ENCODE data around the gene VDAC1. TPM values are rescaled to one million over a fixed set of nuclear protein-coding genes. Genes with fewer than 3 reads are reported as not detected.
A peak's percentile ranks its signal among the peaks of the same experiment; 100 is the strongest.
"Not testable (repeated sequence)": the region's sequence is repeated elsewhere in the genome, so short reads cannot be mapped to it uniquely, and the experiment has no call there.

VDAC1 gene
- polyA plus RNA-seq, 4 donors: 94.2 to 208 (median 180) TPM

DNA sequence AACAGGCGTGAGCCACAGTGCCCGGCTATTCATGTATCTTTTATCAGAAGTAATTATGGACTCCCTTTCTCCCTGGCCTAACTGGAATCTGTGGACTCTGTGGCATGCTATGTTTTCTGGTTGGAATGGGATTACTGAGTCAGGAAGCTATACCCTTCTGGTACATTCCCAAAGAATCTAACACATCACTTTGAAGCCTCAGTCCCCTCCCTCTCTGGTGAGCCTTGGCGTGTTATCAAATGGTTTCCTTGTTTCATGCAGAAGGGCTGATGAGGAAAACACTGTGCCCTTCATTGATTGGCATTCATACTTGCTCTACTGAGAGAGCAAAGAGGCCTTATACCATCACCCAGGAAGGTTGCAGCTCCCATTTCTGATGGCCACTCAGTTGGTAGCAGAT, 59.2 kb downstream of the VDAC1 start:
- no peak for DNase-seq (ENCODE audit: low read depth in 4 of 4, low spot score in 3 of 4)

DNA sequence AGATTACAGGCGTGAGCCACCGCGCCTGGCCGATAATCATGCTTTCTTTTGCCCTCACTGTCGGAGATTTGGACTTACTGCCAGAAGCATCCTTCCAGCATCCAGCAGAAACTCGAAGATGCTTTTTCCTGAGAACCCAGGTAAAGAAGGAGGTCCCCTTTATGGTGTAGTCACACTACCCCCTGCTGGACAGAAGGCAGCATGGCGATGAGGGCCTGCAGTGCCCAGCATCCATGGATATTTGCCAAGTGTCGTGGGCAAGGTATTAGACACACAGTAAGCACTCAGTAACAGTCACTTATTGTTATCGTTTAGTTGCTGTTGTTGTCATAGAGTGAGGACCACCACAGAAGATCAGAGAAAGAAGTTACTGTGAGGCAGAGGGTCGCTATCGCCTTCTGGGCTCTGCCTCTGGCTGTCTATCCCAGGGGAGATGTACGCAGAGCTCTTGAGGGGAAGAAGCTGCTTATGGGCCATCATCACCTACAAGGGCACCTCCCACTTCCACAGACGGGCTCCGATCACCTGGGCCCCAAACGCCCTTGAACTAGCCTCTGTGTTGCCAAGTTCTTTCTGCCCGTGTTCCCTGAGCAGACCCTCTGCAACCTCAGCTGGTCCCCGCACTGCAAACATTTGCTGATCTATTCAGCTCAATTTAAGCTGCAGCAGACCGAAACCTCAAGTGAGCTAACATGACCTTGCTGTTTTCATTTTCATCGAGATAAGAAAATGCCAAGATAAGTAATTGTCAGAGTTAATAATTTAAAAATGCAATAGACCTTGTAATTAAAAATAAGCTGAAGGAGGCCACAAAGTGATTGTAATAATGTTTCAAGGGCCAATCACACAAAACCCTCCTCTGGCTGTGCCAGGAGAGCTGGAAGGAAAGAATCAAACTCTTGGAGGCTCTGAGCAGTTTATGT, 60.3 kb downstream of the VDAC1 start:
- peak in 1 of 4 donors; percentile 63 for DNase-seq (ENCODE audit: low read depth in 4 of 4, low spot score in 3 of 4)

DNA sequence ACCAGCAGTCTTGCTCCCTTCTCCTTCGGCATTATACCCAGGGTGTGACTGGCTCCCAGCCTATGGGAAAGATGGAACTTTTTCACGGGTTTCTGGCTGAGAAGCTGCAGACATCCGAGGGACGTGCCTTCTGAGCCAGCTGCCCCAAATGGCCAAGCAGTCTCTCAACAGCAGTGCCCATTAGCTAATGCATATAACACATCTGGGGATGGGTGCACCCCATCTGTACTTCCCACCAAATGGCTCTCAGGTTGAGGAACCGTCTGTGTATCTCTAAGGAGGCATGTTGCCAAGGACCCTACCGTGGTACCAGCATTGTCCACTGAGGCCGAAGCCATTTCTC, 61.3 kb downstream of the VDAC1 start:
- no peak for DNase-seq (ENCODE audit: low read depth in 4 of 4, low spot score in 3 of 4)

DNA sequence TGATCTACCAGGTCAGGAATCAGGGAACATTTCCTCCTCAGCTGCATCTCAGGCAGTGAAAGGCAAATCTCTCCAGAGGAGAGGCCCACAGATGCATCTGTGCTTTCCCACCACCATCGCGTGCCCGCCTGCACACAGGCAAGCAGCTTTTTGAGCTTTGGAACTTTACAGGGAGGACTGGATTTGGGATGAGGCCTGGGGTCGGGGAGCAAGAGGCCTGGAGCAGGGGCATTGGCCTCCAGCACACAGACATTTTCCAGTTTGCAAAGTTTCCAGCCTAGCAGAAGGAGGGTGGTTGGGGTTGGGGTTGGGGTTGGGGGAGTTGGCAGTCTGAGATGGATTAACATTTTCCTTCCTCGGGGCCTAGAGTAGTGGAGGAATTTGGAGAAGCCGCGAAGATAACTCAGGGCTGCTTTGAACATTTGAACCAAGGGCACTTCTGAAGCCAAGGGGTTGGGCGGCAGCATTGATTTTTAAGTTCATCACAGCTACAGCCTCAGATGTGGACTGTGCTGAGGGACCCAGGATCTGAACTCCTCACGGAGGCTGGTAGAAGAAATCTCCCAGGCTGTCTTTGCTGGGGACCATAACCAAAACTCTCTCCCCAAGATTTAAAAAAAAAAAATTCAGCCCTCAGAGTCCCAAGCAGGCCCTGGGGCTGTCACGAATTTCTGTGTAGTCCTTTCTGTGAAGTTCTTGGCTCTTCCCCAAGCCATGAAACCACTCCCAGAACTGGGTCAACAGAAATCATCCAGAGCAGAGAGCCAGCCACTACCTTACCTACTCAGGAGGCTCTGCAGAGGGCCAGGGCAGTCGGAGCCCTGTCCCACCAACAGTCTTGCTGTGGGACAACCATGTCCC, 61.9 kb downstream of the VDAC1 start:
- no peak for DNase-seq (ENCODE audit: low read depth in 4 of 4, low spot score in 3 of 4)

DNA sequence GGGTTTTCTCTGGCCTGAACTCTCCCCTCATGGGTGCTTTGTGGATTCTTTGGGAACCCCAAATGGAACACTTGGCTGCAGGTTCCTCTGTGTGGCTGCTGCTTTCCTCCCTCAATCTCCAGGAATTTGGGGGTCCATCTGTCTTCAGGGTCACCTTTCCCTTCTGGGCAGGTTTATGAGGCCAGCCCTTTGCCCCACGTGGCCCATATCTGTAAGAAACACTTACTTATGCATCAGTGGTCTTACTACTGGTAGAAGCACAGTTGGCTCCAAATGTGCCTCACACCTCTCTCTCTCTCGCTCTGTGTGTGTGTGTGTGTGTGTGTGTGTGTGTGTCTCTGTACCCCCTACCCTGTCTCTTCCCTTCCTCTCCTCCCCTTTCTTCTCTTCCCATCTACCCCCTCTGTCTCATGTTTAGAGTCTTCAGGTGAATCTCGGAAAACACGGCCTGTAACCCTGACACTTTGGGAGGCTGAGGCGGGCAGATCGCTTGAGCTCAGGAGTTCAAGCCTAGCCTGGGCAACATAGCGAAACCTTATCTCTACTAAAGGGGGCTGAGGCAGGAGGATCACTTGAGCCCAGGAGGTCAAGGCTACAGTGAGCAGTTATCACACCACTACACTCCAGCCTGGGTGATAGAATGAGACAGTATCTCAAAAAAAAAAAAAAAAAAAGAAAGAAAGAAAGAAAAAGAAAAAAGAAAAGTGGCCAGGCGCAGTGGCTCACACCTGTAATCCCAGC, 63.1 kb downstream of the VDAC1 start:
- no peak for DNase-seq (ENCODE audit: low read depth in 4 of 4, low spot score in 3 of 4)

DNA sequence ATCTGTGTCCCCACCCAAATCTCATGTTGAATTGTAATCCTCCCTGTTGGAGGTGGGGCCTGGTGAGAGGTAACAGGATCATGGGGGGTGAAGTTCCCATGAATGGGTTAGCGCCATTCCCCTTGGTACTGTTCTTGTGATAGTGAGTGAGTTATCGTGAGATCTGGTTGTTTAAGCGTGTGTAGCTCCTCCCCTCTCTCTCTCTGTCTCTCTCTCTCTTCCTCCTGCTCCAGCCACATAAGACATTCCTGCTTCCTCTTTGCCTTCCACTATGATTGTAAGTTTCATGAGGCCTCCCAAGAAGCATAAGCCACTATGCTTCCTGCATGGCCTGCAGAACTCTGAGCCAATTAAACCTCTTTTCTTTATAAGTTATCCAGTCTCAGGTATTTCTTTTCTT, 65.1 kb downstream of the VDAC1 start:
- no peak for DNase-seq (ENCODE audit: low read depth in 4 of 4, low spot score in 3 of 4)

DNA sequence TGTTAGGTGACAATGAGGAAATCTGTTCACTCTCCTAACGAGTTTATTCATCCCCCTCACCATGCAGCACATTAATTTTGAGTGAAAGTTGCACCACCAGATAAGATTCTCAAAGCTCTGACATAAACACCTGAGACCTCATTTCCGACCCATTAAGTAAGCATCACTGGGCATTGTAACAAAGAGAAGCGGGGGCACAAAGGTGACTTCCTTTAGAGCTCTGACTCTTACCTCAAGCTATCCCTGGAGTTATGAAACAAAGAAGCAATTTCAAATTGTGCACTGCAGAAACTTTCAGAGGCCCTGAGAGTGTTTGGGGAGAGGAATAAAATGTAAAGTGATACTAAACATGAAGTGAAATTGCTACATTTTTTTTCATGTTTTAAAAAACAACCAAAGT, 65.8 kb downstream of the VDAC1 start:
- no peak for DNase-seq (ENCODE audit: low read depth in 4 of 4, low spot score in 3 of 4)

DNA sequence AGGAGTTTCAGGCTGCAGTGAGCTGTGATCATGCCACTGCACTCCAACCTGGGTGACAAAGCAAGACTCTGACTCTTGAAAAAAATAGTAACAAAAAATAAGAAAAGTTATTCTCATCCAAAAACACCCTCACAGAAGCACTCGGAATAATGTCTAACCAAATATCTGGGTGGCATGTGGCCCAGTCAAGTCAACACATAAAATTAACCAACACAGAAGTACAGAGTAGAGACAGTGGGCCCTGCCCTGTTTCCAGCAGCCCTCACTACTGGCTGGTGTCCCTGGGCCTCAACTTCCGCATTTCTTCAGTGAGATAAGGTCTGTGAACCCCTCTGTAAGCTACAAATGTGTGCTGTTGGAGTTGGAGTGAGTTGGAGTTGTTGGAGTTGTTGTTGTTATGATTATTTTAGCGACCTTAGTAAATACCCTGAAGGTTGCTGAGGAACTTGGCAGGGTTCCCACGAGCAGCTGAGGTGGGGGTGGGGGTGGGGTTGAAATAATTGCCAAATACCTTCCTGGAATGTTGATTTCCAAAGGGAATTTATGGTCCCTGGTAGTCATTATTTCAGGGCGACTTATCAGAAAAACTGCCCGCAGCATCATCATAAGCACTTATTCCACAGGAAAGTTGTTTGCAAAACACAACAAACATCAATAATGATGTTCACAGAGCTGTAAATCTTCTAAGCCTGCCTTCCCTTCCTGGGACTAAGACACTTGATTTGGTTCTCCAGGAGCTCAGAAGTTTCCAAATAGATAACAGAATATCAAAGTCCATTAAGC, 66.5 kb downstream of the VDAC1 start:
- DNase-seq (ENCODE audit: low read depth in 4 of 4, low spot score in 3 of 4): no peak

DNA sequence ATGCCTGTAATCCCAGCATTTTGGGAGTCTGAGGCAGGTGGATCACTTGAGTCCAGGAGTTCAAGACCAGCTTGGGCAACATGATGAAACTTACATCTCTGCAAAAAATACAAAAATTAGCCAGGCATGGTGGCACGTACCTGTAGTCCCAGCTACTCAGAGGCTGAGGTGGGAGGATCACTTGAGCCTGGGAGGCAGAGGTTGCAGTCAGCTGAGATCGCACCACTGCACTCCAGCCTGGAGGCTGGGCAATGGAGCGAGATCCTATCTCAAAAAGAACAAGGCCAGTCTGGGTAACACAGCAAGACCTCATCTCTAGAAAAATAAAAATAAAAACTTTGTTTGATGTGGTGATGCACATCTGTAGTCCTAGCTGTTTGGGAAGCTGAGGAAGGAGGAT, 67.1 kb downstream of the VDAC1 start:
- DNase-seq (ENCODE audit: low read depth in 4 of 4, low spot score in 3 of 4): not testable (repeated sequence)

DNA sequence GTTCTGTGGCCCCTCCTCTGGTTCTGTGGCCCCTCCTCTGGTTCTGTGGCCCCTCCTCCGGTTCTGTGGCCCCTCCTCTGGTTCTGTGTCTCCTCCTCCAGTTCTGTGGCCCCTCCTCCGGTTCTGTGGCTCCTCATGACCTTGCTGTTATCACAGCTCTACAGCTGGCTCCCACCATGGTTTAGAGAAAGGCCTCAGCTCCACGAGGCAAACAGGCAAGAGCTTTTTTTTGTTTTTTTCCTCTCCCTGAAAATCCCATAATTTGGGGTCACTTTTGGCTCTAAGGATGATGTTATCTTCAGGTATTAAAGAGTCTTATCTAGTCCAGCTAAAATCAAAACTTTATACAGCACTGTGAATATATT, 68.1 kb downstream of the VDAC1 start:
- no peak for DNase-seq (ENCODE audit: low read depth in 4 of 4, low spot score in 3 of 4)

DNA sequence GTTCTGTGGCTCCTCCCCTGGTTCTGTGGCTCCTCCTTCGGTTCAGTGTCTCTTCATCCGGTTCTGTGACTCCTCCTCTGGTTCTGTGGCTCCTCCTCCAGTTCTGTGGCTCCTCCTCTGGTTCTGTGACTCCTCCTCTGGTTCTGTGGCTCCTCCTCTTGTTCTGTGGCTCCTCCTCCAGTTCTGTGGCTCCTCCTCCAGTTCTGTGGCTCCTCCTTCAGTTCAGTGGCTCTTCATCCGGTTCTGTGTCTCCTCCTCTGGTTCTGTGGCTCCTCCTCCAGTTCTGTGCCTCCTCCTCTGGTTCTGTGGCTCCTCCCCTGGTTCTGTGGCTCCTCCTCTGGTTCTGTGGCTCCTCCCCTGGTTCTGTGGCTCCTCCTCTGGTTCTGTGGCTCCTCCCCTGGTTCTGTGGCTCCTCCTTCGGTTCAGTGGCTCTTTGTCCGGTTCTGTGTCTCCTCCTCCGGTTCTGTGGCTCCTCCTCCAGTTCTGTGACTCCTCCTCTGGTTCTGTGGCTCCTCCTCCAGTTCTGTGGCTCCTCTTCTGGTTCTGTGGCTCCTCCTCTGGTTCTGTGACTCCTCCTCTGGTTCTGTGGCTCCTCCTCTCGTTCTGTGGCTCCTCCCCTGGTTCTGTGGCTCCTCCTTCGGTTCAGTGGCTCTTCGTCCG, 68.7 kb downstream of the VDAC1 start:
- not testable (repeated sequence) for DNase-seq (ENCODE audit: low read depth in 4 of 4, low spot score in 3 of 4)

DNA sequence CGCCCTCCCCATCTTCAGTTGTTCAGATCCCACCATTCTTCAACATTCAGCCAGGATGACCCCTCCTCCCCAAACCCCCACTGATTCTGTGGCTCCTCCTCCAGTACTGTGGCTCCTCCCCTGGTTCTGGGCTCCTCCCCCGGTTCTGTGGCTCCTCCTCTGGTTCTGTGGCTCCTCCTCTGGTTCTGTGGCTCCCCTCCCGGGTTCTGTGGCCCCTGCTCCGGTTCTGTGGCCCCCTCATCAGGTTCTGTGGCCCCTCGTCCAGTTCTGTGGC, 69.2 kb downstream of the VDAC1 start:
- no peak for DNase-seq (ENCODE audit: low read depth in 4 of 4, low spot score in 3 of 4)

DNA sequence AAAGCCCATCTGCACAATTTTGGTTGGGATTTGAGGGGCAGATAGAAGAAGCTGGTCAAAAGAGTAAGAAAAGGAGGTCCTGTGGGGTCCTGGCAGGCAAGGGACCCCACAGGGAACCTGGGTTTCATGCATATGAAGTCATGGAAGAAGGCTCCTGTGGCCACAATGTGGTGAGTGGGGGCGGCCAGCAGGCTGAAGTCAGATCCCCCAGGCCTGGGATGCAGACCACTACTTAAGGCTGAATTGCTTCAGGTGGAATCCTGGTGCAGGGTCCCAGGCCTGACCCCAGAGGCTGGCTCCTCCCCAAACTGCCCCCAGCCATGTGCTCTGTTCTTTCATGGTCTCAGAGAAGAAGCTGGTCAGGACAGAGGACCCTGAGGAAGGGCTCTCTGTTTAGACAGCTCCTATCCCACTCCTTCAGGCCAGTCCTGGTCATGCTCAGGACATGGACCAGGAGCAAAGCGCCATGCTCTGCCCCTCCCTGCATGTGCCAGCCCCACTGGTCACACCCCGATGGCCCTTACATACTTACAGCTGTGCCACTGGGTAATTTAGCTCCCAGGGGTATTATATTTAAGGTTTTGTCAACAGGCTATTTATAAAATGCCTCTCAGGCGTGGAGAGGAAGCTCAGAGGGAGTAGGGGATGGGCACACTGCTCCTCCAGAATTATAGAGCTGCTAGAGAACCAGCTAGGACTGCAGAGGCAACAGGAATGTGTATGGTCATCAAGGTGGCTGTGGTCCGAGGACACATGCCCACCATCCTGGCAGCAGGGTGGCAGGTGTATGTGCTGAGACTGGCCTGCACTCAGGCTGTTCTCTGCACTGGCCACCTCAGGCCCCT, 69.7 kb downstream of the VDAC1 start:
- DNase-seq (ENCODE audit: low read depth in 4 of 4, low spot score in 3 of 4): no peak

DNA sequence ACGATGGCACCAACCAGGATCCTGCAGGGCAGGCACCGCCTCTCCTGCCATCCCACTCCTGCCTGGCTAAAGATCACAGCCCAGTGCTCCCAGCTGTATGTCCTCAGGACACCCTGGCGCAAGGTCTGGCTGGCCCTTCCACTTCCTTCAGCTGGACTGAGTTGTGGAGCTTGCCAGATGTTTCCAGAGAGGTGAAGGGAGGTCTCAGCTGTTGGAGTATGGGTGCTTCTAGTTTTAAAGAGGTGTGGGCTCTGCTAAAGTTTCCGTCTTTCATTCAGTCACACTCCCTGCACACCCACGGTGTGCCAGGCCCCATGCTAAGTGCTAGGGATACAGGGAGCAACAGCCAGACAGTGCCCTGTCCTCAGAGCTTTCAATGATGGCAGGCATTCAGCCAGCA, 70.5 kb downstream of the VDAC1 start:
- DNase-seq (ENCODE audit: low read depth in 4 of 4, low spot score in 3 of 4): no peak

DNA sequence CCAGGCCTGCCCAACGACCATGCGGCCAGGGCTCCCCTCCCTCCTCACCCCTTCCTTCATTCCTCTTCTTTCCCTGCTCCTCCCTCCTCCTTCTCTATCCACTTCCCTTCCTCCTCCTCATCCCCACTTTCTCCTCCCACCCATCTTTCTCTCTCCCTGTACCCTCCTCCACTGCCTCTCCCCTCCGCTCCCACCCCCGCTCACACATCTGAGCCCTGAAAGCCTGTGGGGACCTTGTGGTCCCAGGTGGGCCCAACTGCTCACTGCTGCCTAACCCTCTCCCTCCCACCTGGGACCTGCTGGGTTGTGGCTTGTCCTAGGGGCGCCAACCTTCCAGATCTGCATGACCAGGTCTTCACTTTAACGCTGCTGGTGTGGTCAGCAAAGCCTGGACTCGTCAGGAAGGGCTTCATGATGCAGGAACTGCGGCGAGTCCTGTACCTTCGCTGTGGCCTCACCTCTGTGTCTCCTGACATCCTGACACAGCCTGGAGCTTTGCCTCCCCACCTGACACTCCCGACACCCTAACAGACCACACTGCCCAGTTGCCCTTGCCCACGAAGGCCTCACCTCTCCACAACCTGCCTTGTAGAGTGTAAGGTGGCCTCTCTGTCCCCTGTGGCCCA, 71.0 kb downstream of the VDAC1 start:
- no peak for DNase-seq (ENCODE audit: low read depth in 4 of 4, low spot score in 3 of 4)

DNA sequence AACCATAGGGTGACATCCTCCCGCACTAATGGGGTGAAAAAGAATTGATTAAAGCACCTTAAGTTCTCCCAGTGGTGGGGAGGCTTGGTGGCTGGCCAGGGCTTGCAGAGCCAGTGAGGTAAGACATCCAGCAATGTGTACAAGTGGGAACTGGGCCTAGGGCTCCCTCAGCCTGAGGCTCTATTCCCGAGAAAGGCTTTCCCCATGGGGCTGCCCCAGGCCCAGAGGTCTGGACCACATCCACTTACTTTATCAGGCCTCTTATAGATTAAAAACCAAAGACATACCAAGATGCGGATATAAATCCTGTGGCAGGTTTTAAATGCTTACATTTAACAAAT, 71.6 kb downstream of the VDAC1 start:
- no peak for DNase-seq (ENCODE audit: low read depth in 4 of 4, low spot score in 3 of 4)

DNA sequence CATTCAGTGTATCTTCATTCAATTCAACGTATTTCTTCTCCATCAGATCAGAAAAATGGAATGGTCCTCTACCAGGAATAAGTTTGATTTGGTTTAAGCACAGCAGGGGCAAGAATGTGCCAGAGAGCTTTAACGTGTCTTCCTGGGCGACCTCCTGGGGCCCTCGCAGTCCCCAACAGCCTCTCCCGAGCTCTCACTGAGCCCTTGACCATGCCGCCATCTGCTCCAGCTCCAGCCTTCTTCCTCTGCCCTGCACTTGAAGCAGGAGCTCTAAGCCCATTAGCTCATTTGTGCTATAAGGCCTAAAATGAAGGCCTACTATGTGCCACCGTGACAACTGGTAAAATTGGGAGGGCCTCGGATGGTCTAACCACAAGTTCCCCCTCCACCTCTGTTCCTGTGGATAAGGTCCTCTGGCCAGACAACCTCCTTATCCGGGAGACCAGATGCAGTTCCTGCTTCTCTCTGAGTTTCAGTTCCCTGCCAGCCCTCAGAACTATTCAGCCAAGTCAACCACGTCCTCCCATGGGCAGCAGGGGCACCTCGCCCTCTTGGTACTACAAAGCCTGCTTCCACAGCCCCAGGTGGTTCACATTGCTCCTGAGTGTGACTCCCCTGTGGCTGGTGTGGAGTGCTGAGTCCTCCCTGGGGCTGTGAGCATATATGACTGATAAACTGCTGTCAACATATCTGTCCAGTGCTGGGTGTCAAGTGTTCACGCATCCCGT, 72.2 kb downstream of the VDAC1 start:
- no peak for DNase-seq (ENCODE audit: low read depth in 4 of 4, low spot score in 3 of 4)

DNA sequence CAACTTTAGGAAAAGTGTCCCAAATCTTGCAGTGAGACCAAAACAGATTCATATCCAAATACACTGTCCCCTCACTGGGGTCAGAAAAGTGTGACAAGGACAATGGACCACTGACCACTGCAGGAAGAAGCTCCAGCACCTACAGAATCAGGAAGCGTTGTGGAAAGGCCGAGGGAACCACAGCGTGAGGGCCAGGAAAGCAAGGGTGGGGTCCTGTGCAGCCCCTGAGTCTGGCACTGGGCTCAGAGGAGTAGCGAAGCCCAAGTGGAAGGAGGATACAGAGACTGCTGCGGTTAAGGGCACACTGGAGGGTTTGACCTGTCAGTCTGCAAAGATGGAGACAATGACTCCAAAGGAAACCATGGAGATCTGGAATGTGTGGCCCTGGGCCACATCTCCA, 73.2 kb downstream of the VDAC1 start:
- DNase-seq (ENCODE audit: low read depth in 4 of 4, low spot score in 3 of 4): no peak

DNA sequence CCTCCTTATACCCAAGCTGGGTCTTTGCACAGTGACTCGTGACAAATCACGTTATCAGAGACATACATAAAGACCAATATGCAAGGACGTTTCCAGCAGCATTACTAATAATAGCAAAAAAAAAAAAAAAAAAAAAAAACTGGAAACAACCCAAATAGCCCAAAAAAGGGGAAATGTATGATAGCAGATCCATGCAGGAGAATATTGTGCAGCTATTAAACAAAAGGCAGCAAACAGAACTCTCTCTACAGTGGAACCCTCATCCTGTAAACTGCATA, 74.0 kb downstream of the VDAC1 start:
- no peak for DNase-seq (ENCODE audit: low read depth in 4 of 4, low spot score in 3 of 4)
